ENCODE results near the gene KCNK5. TPM values are rescaled to one million over a fixed set of nuclear protein-coding genes. Genes with fewer than 3 reads are reported as not detected.

Gene KCNK5
- total and polyA plus RNA-seq, 9 of the 15 experiments (the other 6 are each of a cell fraction or from before 2014, with no cell fraction given) = 1.5 to 45.8 (median 25.8) TPM

GRCh38 chr6:39221779-39222641, 7.3 kb downstream of the KCNK5 start (continued):
- no peak for TF ChIP-seq E2F8 (IDR thresholded peaks at IDR 0.05; ENCODE audit: low read depth, partially characterized antibody)
- TF ChIP-seq ZNF174 (CRISPR knock-in tag; IDR thresholded peaks at IDR 0.05) = no peak
- TF ChIP-seq SMARCC2 (IDR thresholded peaks at IDR 0.05; ENCODE audit: low read depth) = peak; percentile 59; the same call in 1 of the 2 replicates
- TF ChIP-seq NFIX (CRISPR knock-in tag; IDR thresholded peaks at IDR 0.05; ENCODE audit: low read depth) = no peak
- no peak for TF ChIP-seq ZNF589 (CRISPR knock-in tag; IDR thresholded peaks at IDR 0.05; ENCODE audit: low read depth)
- TF ChIP-seq ZC3H11A (IDR thresholded peaks at IDR 0.05; ENCODE audit: low read depth, low read length) = no peak
- TF ChIP-seq ZNF766 (CRISPR knock-in tag; conservative IDR thresholded peaks at IDR 0.05) = peak; percentile 97
- TF ChIP-seq ZNF551 (CRISPR knock-in tag; IDR thresholded peaks at IDR 0.05) = no peak
- no peak for TF ChIP-seq HINFP (tag; conservative IDR thresholded peaks at IDR 0.05; ENCODE audit: low read depth)
- no peak for TF ChIP-seq KLF13 (tag; IDR thresholded peaks at IDR 0.05; ENCODE audit: borderline replicate concordance, low read depth)
- TF ChIP-seq ARID2 (IDR thresholded peaks at IDR 0.05) = no peak
- TF ChIP-seq CTCF (IDR thresholded peaks at IDR 0.05 in 2 of 3, conservative IDR thresholded peaks at IDR 0.05 in 1 of 3; ENCODE audit: insufficient read depth in 2 of 3, low read depth in 1 of 3, low read length in 3 of 3) = no peak
- no peak for TF ChIP-seq RBFOX2 (IDR thresholded peaks at IDR 0.05; ENCODE audit: low read depth, low read length)
- TF ChIP-seq E4F1 (CRISPR knock-in tag; IDR thresholded peaks at IDR 0.05; ENCODE audit: borderline replicate concordance) = no peak
- no peak for TF ChIP-seq ZNF134 (CRISPR knock-in tag; conservative IDR thresholded peaks at IDR 0.05)
- TF ChIP-seq GATA2 (CRISPR knock-in tag; IDR thresholded peaks at IDR 0.05) = peak; percentile 44; the same call in 1 of the 2 replicates
- no peak for TF ChIP-seq GABPB2 (CRISPR knock-in tag; conservative IDR thresholded peaks at IDR 0.05)
- TF ChIP-seq RBM15 (IDR thresholded peaks at IDR 0.05; ENCODE audit: insufficient read depth, low read length) = no peak
- no peak for TF ChIP-seq ZNF785 (CRISPR knock-in tag; IDR thresholded peaks at IDR 0.05)
